LNCaP clone FGC (cell line): ENCODE results near the gene ARHGEF1.

ENCODE experiments used
- DNase-seq: peaks from one replicate; pipeline ENCODE4 v3.0.0-alpha.2; 2011; ENCODE audit warnings: low read depth
- H3K4me3 ChIP-seq: 2 replicates; pipeline ENCODE4 v1.5.1; 2011; ENCODE audit warnings: mild to moderate bottlenecking, low read depth, low read length, control low read depth
- TF ChIP-seq, protein P1 (sequence below): IDR thresholded peaks from 2 replicates; pipeline ENCODE4 v1.5.1; 2012; ENCODE audit warnings: mild to moderate bottlenecking; ENCODE audit not compliant: control insufficient read depth, insufficient read depth; ENCODE audit errors: extremely low read depth

Gene ARHGEF1

DNA sequence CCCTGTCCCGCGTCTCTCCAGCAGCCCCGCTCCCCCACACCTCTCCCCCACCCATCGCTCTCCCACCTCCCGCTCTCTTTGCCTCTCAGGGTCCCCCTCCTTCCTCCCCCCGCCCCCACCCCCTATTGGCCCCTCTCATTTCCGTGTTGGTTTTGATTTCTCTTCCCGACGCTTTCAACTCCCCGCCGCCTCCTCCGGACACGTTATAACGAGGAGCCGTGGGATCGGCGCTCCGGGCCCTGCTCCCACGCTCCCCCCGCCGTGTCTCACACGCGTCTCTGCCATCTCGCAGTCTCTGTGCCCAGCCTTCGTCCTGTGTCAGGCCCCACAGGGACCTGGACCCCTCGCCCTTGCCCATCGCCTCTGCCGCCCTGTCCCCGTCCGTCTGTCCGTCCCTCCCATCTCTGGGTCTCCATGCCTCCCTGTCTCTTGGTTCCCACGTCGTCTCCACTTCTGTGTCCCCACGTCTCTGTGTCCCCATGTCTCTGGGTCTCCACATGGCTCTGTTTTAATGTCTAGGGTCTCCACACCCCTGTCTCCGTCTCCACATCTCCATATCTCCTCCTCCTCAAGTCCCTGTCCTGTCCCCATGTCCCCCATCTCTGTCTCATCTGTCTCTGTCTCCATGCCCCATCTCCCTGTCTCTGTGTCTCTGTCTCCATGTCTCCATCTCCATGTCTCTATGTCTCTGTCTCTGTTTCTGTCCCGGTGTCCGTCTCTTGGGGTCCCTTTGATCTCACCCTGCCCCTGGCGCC is 32.2 kb downstream of the ARHGEF1 start:
- no peak for DNase-seq
- no peak overlapping the region for H3K4me3 ChIP-seq
- TF ChIP-seq, protein P1, sequence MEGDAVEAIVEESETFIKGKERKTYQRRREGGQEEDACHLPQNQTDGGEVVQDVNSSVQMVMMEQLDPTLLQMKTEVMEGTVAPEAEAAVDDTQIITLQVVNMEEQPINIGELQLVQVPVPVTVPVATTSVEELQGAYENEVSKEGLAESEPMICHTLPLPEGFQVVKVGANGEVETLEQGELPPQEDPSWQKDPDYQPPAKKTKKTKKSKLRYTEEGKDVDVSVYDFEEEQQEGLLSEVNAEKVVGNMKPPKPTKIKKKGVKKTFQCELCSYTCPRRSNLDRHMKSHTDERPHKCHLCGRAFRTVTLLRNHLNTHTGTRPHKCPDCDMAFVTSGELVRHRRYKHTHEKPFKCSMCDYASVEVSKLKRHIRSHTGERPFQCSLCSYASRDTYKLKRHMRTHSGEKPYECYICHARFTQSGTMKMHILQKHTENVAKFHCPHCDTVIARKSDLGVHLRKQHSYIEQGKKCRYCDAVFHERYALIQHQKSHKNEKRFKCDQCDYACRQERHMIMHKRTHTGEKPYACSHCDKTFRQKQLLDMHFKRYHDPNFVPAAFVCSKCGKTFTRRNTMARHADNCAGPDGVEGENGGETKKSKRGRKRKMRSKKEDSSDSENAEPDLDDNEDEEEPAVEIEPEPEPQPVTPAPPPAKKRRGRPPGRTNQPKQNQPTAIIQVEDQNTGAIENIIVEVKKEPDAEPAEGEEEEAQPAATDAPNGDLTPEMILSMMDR = no peak

DNA sequence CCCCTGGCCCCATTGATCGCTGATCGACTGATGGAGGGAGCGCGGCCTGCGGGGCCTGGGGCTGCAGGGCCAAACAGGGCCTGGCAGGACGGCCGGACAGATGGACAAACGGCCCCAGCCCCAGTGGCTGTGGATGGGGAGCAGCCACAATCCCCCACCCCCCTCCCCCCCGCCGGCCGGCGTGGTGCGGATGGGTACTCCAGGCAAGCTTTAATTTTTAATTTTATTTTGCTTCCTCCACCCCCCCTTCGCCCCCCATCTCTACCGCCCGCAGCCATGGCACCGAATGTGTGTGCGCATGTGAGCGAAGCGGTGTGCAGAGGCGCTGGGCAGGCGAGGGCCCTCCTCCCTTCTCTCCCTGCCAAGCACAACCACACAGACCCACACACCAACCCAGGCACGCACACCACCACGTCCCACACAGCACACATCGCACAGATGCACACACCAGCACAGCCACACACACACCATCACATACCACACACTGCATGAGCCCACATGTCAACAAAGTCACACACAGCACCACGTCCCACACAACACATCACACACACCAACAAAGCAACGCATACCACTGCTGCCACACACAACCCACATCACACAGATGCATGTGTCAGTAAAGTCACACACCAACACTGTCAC is 32.9 kb downstream of the ARHGEF1 start:
- TF ChIP-seq, protein P1 = no peak
- DNase-seq = no peak
- H3K4me3 ChIP-seq = no peak overlapping the region

DNA sequence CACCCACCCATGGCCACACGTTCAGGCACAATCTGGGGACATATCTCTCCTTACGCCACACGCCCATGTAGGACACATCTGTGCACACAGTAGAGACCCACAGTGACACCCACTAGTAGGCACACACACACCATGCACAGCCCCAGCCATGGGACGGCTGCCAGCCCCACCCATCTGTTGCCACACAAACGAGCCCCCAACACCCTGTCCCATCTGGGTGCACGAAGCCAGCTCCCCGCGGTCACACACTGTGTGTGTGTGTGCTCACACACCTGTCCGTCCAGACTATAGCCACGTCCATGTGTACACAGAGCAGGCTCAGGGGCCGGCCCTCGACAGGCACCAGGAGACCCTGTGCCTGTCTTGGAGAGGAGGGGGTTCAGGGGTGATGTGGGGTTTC is 34.7 kb downstream of the ARHGEF1 start:
- DNase-seq = no peak
- H3K4me3 ChIP-seq = no peak overlapping the region
- TF ChIP-seq, protein P1 = no peak

DNA sequence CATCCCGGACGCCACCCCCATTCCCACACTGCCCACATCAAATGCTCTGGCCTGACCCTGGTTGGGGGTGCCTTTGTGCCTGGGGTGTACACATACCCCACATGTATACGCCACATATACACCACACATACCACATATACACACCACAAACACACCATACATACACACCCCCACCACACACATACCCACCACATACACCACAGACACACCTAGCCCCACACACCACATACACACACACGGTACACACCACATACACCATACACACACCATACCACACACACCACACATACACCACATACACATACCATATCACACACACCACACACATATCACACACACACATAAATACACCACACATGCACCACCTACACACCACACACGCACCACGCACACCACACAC is 35.1 kb downstream of the ARHGEF1 start:
- H3K4me3 ChIP-seq = no peak overlapping the region
- DNase-seq = no peak
- TF ChIP-seq, protein P1 = no peak

DNA sequence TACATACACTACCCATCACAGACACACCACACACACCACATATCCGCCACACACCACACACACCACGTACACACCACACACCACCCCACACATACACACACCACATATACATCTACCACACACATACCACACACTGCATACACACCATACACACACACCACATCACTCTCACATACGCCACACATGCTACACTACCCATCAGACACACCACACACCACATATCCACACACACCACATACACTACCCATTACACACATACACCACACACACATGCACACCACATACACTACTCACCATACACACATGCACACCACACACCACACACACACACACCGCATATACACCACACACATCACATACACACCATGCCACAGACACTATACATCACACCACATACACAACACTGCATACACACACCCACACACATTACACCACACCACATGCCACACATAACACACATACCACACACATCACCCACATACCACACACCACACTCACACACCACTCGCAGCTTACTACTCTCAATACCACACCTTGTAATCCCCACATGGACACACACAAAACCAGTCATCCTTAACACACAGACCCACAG is 35.8 kb downstream of the ARHGEF1 start:
- H3K4me3 ChIP-seq = no peak overlapping the region
- no peak for DNase-seq
- TF ChIP-seq, protein P1 = no peak

DNA sequence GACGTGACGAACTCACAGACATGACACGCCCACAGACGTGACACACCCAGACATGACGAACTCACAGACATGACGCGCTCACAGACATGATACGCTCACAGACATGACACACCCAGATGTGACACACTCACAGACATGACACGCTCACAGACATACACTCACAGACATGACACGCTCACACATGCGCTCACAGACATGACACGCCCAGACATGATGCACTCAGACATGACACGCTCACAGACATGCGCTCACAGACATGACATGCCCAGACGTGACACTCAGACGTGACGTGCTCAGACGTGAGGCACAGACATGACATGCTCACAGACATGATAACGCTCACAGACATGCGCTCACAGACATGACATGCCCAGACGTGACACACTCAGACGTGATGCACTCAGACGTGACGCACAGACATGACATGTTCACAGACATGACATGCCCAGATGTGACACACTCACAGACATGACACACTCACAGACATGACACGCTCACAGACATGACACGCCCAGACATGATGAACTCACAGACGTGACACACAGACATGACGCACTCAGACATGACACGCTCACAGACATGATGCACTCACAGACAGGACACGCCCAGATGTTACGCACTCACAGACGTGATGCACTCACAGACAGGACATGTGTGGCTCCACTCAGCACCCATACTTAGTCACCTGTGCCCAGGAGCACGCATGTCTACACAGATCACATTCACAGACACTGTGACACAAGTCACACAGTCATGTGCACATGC is 37.1 kb downstream of the ARHGEF1 start:
- TF ChIP-seq, protein P1 = no peak
- no peak overlapping the region for H3K4me3 ChIP-seq
- DNase-seq = no peak
